ENCODE data around the gene CAMK4.

DNA sequence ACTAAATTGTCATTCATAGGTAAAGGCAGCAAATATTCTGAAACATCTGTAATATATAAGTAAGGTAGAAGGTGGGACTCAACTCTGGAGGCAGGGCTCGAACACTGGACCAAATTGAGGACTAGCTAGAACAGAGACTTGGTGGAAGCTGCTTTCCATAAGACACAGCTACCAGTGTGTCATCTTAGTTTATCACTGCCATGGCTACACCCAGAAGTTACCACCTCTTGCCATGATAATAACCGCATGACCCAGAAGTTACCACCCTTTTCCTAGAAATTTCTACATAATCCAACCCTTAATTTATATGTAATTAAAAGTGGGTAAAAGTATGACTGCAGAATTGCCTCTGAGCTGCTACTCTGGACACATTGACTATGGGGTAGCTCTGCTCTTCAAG is 188.4 kb downstream of the CAMK4 start:
- TF ChIP-seq, protein P1, sequence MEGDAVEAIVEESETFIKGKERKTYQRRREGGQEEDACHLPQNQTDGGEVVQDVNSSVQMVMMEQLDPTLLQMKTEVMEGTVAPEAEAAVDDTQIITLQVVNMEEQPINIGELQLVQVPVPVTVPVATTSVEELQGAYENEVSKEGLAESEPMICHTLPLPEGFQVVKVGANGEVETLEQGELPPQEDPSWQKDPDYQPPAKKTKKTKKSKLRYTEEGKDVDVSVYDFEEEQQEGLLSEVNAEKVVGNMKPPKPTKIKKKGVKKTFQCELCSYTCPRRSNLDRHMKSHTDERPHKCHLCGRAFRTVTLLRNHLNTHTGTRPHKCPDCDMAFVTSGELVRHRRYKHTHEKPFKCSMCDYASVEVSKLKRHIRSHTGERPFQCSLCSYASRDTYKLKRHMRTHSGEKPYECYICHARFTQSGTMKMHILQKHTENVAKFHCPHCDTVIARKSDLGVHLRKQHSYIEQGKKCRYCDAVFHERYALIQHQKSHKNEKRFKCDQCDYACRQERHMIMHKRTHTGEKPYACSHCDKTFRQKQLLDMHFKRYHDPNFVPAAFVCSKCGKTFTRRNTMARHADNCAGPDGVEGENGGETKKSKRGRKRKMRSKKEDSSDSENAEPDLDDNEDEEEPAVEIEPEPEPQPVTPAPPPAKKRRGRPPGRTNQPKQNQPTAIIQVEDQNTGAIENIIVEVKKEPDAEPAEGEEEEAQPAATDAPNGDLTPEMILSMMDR (conservative IDR thresholded peaks at IDR 0.05; ENCODE audit: low read length): no peak
- no peak for TF ChIP-seq EZH2phosphoT487 (IDR thresholded peaks at IDR 0.05; ENCODE audit: borderline replicate concordance)
